Measurements from ENCODE around the gene IMP3.

IMP3 gene

GRCh38 chr15:75616766-75617165 lies 23.3 kb downstream of the IMP3 start:
- no peak for DNase-seq

- DNase-seq: no peak
Measured at GRCh38 chr15:75606711-75607699, 33.0 kb downstream of the IMP3 start.

- DNase-seq: no peak
Measured at GRCh38 chr15:75606026-75606425, 34.0 kb downstream of the IMP3 start.

GRCh38 chr15:75599401-75599800 lies 40.6 kb downstream of the IMP3 start:
- no peak for DNase-seq

- DNase-seq: no peak
Measured at GRCh38 chr15:75598361-75598760, 41.7 kb downstream of the IMP3 start.

DNA sequence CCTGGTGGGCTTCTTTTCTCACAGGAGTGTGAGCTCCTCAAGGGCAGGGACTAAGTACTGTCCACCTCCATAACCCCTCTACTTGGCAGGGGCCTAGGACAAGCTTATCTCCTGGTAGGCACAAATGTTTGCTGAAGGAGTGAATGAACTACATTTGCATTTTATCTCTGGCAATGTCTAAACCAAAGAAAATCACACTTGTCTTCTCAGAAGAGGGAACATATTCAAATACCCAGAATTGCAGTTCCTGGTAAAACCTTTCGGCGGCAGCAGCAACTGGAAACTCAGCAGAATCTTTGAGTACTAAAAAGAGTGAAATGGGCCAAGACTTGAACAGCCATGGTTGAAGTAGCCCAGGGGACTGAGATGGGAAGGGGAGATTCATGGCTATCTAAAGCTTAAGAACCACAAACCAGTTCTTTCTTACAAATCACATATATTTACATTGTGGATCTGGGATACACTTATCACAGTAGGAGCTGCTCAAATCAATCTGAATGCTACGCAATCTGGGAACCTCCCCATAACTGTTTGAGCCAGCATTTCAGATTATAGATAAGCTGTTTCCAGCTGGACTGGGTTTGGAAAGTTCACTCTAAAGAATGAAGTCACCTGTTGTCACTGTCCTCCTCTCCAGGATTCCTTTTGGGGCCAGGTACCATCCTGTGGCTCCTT lies 42.2 kb downstream of the IMP3 start:
- no peak for DNase-seq

- DNase-seq: no peak
Measured at GRCh38 chr15:75596703-75597345, 43.2 kb downstream of the IMP3 start.

DNA sequence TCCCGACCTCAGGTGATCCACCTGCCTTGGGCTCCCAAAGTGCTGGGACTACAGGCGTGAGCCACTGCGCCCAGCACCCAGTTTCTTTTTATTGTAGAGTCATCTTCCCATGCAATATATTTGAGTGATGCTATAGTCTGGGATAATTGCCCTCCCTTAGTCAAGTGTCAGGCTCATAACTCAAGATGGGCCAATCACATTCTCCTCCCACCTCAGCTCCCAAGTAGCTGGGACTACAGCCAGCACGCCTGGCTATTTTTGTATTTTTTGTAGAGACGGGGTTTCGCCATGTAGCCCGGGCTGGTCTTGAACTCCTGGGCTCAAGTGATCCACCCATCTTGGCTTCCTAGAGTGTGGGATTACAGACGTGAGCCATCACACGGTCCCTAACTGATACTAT lies 45.7 kb downstream of the IMP3 start:
- no peak for DNase-seq

GRCh38 chr15:75591655-75592364 lies 48.2 kb downstream of the IMP3 start:
- DNase-seq: no peak

- no peak for DNase-seq
Measured at GRCh38 chr15:75590239-75590638, 49.8 kb downstream of the IMP3 start.
